ENCODE measurements around the gene MYH7.

MYH7 gene

GRCh38 chr14:23365732-23366425, 69.6 kb downstream of the MYH7 start:
- no peak for DNase-seq

DNA sequence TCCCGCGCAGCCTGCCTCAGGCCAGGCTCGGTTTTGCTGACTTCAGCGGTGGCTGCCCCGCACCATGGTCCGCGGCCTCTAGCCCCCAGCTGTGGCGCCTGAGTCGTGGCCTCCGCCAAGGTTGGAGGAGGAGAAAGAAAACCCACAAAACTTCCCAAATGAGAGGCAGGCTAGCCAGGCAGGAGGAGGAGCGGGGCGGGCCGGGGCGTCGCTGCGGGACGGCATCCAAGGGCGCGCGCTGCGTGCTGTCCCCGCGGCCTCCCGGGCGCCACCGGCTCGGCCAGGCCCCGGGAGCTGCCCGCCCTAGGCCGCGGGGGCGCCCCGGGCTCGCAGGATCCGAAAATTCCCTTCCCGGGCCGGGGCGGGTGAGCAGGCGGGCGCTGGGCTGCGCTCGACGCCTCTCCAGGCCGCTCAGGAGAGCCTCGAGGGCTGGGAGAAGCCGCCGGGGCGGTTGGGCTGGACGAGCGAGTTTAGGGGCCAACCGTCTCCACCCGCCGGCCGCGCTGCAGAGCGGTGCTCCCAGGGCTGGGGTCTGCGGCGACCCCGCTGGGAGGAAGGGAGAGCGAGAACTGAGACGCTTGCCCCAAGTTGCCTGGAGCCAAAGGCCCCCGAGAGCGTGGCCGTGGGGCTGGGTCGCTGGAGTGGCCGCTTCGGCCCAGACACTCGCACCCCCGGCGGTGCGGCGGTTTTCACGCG, 70.3 kb downstream of the MYH7 start, which contains the start of gene EFS:
Gene EFS, minus strand, starts transcription at position 137 of the 696 bp plus-strand sequence. CDS start 147 bp downstream, outside the sequence.
- no peak for DNase-seq

DNA sequence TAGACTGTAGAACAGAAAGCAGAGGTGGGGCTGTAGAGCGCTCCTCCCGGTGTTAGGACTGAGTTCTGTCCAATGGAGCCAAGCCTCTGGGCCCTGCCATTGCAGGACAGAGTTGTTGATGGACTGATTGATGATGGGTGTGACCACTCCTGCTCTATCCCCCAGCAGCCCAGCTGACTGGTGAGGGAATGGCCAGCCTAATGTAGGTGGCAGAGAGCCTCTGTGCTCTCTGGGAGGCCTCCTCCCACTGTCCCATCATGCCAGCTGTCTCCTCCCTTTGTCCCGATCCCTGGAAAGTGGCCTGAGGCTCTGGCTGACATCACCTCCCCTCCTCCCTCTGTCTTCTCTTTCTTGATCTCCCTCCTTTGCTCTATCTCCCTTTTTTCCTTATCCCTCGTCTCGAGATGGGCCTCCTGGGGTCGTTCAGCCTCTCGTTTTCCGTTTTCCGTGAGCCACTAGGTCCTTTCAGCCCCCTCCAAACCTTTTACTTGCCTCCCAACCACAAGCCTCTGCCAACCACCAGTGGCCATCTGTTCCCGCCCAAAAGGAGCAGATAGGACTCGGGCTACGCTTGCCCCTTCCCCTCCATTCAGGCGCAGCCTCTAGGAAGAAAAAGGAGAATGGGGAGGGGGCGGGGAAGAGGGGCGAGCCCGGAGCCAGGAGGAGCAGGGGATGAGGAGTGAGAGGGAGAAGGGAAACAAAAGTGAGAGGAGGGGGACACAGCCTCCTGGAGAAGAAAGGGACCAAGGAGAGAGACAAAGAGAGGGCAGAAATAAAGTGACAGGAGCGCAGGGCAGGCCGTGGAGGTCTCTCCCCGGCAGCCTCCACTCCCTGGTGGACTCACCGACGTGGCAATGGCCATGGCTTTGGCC, 71.1 kb downstream of the MYH7 start:
- DNase-seq: no peak

All from activated CD4-positive, alpha-beta T cell treated with anti-CD3 and anti-CD28 coated beads, Interleukin-2, Interleukin-6, amounts not matched to agents 100 ng/mL and 50 ng/mL, durations not matched to agents 16 hours and 8 hours (primary cell).